ENCODE results near the gene PTPRF.

The PTPRF gene

DNA sequence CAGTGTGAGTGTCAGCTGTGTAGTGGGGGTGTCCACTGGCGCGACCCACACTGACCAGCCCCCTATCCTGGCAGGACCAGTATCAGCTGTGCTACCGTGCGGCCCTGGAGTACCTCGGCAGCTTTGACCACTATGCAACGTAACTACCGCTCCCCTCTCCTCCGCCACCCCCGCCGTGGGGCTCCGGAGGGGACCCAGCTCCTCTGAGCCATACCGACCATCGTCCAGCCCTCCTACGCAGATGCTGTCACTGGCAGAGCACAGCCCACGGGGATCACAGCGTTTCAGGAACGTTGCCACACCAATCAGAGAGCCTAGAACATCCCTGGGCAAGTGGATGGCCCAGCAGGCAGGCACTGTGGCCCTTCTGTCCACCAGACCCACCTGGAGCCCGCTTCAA, 91.2 kb downstream of the PTPRF start:
- DNase-seq (ENCODE audit: low read depth), result no peak
- in situ Hi-C loops (cut with HindIII; ENCODE audit: low sequenced_read_pairs), result loop anchor here (5.0 kb wide), 1 partner anchor 60 kb away; no protein-coding TSS in a partner anchor
- H3K4me3 ChIP-seq (ENCODE audit: low read depth, low read length), result no peak overlapping the region
- TF ChIP-seq, protein P1, sequence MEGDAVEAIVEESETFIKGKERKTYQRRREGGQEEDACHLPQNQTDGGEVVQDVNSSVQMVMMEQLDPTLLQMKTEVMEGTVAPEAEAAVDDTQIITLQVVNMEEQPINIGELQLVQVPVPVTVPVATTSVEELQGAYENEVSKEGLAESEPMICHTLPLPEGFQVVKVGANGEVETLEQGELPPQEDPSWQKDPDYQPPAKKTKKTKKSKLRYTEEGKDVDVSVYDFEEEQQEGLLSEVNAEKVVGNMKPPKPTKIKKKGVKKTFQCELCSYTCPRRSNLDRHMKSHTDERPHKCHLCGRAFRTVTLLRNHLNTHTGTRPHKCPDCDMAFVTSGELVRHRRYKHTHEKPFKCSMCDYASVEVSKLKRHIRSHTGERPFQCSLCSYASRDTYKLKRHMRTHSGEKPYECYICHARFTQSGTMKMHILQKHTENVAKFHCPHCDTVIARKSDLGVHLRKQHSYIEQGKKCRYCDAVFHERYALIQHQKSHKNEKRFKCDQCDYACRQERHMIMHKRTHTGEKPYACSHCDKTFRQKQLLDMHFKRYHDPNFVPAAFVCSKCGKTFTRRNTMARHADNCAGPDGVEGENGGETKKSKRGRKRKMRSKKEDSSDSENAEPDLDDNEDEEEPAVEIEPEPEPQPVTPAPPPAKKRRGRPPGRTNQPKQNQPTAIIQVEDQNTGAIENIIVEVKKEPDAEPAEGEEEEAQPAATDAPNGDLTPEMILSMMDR (IDR thresholded peaks at IDR 0.05; ENCODE audit: low read depth, low read length, missing control alignments), result no peak

GRCh38 chr1:43622471-43622870, 91.8 kb downstream of the PTPRF start:
- no peak for DNase-seq (ENCODE audit: low read depth)
- TF ChIP-seq, protein P1 (IDR thresholded peaks at IDR 0.05; ENCODE audit: low read depth, low read length, missing control alignments), result no peak
- H3K4me3 ChIP-seq (ENCODE audit: low read depth, low read length), result no peak overlapping the region
- in situ Hi-C loops (cut with HindIII; ENCODE audit: low sequenced_read_pairs), result loop anchor here (5.0 kb wide), 1 partner anchor 60 kb away; no protein-coding TSS in a partner anchor

- DNase-seq (ENCODE audit: low read depth), result no peak
- in situ Hi-C loops (cut with HindIII; ENCODE audit: low sequenced_read_pairs), result loop anchor here (5.0 kb wide), 1 partner anchor 61 kb away; no protein-coding TSS in a partner anchor
- TF ChIP-seq, protein P1 (IDR thresholded peaks at IDR 0.05; ENCODE audit: low read depth, low read length, missing control alignments), result no peak
- no peak overlapping the region for H3K4me3 ChIP-seq (ENCODE audit: low read depth, low read length)
Observed at GRCh38 chr1:43622901-43623780, 92.5 kb downstream of the PTPRF start.

- DNase-seq (ENCODE audit: low read depth), result no peak
- H3K4me3 ChIP-seq (ENCODE audit: low read depth, low read length), result no peak overlapping the region
- TF ChIP-seq, protein P1 (IDR thresholded peaks at IDR 0.05; ENCODE audit: low read depth, low read length, missing control alignments), result no peak
- in situ Hi-C loops (cut with HindIII; ENCODE audit: low sequenced_read_pairs), result no loop called here
Observed at GRCh38 chr1:43625063-43625780, 94.5 kb downstream of the PTPRF start.

GRCh38 chr1:43632135-43632670, 101.5 kb downstream of the PTPRF start:
- in situ Hi-C loops (cut with HindIII; ENCODE audit: low sequenced_read_pairs), result no loop called here
- TF ChIP-seq, protein P1 (IDR thresholded peaks at IDR 0.05; ENCODE audit: low read depth, low read length, missing control alignments), result no peak
- H3K4me3 ChIP-seq (ENCODE audit: low read depth, low read length), result no peak overlapping the region
- DNase-seq (ENCODE audit: low read depth), result no peak

DNA sequence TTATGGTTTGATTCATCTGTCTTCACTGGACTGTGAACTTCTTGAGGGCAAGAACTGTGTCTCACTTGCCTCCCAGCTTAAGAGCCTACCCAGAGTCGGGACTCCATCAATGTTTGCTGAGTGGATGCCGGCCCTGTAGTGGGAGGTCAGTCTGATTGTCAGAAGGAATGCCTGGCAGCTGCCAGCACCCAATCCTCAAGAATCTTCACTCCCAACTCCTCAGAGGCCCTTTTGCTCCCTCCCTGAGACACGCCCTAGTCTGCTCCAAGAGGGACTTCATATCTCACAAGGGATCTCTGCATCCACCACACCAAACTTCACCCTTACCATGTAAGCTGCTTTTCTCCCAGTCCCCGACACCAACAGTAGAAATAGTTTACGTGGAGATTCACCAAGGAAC, 104.0 kb downstream of the PTPRF start:
- in situ Hi-C loops (cut with HindIII; ENCODE audit: low sequenced_read_pairs), result no loop called here
- TF ChIP-seq, protein P1 (IDR thresholded peaks at IDR 0.05; ENCODE audit: low read depth, low read length, missing control alignments), result no peak
- DNase-seq (ENCODE audit: low read depth), result no peak
- no peak overlapping the region for H3K4me3 ChIP-seq (ENCODE audit: low read depth, low read length)

Data from astrocyte of the cerebellum (primary cell).